Loucy (cell line): ENCODE results near the gene KLHDC9.

Experiments used
- H2AFZ ChIP-seq: fragments of 200-600 bp; sonication (generic); 2 replicates; pipeline ENCODE4 v1.6.0; 2016; ENCODE audit warnings: antibody characterized with exemption, mild to moderate bottlenecking, low read length, moderate library complexity
- H3F3A ChIP-seq: fragments of 200-600 bp; 2 replicates; pipeline ENCODE4 v1.6.0; 2016; ENCODE audit warnings: antibody characterized with exemption, low read depth, mild to moderate bottlenecking
- H3K27me3 ChIP-seq: fragments of 200-600 bp; sonication (generic); 2 replicates; pipeline ENCODE4 v1.6.1; 2014; ENCODE audit warnings: low read length, mild to moderate bottlenecking; ENCODE audit not compliant: insufficient read depth, poor library complexity, severe bottlenecking
- H3K36me3 ChIP-seq: fragments of 200-600 bp; sonication (generic); 2 replicates; pipeline ENCODE4 v1.6.1; 2016; ENCODE audit warnings: low read length; ENCODE audit not compliant: insufficient read depth
- H3K4me1 ChIP-seq: fragments of 200-600 bp; sonication (generic); 2 replicates; pipeline ENCODE4 v1.5.1; 2014; ENCODE audit warnings: low read length, mild to moderate bottlenecking; ENCODE audit not compliant: insufficient read depth, poor library complexity, severe bottlenecking
- H3K4me2 ChIP-seq: fragments of 200-600 bp; sonication (generic); 2 replicates; pipeline ENCODE4 v1.6.0; 2014; ENCODE audit warnings: antibody characterized with exemption, low read length, low read depth, mild to moderate bottlenecking; ENCODE audit not compliant: poor library complexity, severe bottlenecking
- H3K4me3 ChIP-seq: fragments of 200-600 bp; sonication (generic); 2 replicates; pipeline ENCODE4 v1.5.1; 2014; ENCODE audit warnings: low read length, mild to moderate bottlenecking, mixed read lengths; ENCODE audit not compliant: poor library complexity, severe bottlenecking
- H3K79me2 ChIP-seq: fragments of 200-600 bp; sonication (generic); 2 replicates; pipeline ENCODE4 v1.6.1; 2014; ENCODE audit warnings: low read length; ENCODE audit not compliant: insufficient read depth
- H3K9ac ChIP-seq: fragments of 200-600 bp; sonication (generic); 2 replicates; pipeline ENCODE4 v1.6.0; 2014; ENCODE audit warnings: mild to moderate bottlenecking, low read depth, low read length, moderate library complexity; ENCODE audit not compliant: poor library complexity, severe bottlenecking
- H3K9me2 ChIP-seq: fragments of 200-600 bp; sonication (generic); replicated peaks from 2 replicates; pipeline ENCODE4 v1.6.1; 2016; ENCODE audit warnings: low read depth, low read length, mixed read lengths
- H3K9me3 ChIP-seq: fragments of 200-600 bp; sonication (generic); 2 replicates; pipeline ENCODE4 v1.6.1; 2014; ENCODE audit warnings: mild to moderate bottlenecking, antibody characterized with exemption, low read length, low read depth; ENCODE audit not compliant: insufficient read depth
- H4K20me1 ChIP-seq: fragments of 200-600 bp; sonication (generic); 2 replicates; pipeline ENCODE4 v1.6.0; 2014; ENCODE audit warnings: antibody characterized with exemption, low read length, mild to moderate bottlenecking; ENCODE audit not compliant: insufficient read depth, poor library complexity, severe bottlenecking
- EZH2phosphoT487 ChIP-seq: fragments of 200-600 bp; IDR thresholded peaks from 2 replicates; pipeline ENCODE4 v1.6.1; 2018; ENCODE audit warnings: antibody characterized with exemption, mild to moderate bottlenecking, moderate library complexity, borderline replicate concordance
- TF ChIP-seq, protein P1 (sequence below): fragments of 200-600 bp; sonication (generic); conservative IDR thresholded peaks from 2 replicates; pipeline ENCODE4 v1.5.1; 2014; ENCODE audit warnings: mild to moderate bottlenecking, antibody characterized with exemption, low read length

Gene KLHDC9

GRCh38 chr1:161052899-161053298, 45.3 kb upstream of the KLHDC9 start:
- H3K79me2 ChIP-seq, result peaks cover 12% of the 10 kb centered on the region; the same call in 1 of the 2 replicates
- H3K4me2 ChIP-seq, result no peak overlapping the region
- H3K9me3 ChIP-seq, result no peaks in the 10 kb centered on the region
- H3K36me3 ChIP-seq, result peaks cover 79% of the 10 kb centered on the region; the same call in 1 of the 2 replicates
- no peaks in the 10 kb centered on the region for H3K4me1 ChIP-seq
- H3K9ac ChIP-seq, result no peak overlapping the region
- H2AFZ ChIP-seq, result no peak overlapping the region
- no peak for TF ChIP-seq EZH2phosphoT487
- TF ChIP-seq, protein P1, sequence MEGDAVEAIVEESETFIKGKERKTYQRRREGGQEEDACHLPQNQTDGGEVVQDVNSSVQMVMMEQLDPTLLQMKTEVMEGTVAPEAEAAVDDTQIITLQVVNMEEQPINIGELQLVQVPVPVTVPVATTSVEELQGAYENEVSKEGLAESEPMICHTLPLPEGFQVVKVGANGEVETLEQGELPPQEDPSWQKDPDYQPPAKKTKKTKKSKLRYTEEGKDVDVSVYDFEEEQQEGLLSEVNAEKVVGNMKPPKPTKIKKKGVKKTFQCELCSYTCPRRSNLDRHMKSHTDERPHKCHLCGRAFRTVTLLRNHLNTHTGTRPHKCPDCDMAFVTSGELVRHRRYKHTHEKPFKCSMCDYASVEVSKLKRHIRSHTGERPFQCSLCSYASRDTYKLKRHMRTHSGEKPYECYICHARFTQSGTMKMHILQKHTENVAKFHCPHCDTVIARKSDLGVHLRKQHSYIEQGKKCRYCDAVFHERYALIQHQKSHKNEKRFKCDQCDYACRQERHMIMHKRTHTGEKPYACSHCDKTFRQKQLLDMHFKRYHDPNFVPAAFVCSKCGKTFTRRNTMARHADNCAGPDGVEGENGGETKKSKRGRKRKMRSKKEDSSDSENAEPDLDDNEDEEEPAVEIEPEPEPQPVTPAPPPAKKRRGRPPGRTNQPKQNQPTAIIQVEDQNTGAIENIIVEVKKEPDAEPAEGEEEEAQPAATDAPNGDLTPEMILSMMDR, result no peak
- H4K20me1 ChIP-seq, result peaks cover 11% of the 10 kb centered on the region
- no peaks in the 10 kb centered on the region for H3K9me2 ChIP-seq
- H3K27me3 ChIP-seq, result no peaks in the 10 kb centered on the region
- H3K4me3 ChIP-seq, result no peak overlapping the region
- no peaks in the 10 kb centered on the region for H3F3A ChIP-seq

- no peak overlapping the region for H3K9ac ChIP-seq
- H3K9me2 ChIP-seq, result no peaks in the 10 kb centered on the region
- no peaks in the 10 kb centered on the region for H3F3A ChIP-seq
Observed at GRCh38 chr1:161054232-161054631, 43.9 kb upstream of the KLHDC9 start.

DNA sequence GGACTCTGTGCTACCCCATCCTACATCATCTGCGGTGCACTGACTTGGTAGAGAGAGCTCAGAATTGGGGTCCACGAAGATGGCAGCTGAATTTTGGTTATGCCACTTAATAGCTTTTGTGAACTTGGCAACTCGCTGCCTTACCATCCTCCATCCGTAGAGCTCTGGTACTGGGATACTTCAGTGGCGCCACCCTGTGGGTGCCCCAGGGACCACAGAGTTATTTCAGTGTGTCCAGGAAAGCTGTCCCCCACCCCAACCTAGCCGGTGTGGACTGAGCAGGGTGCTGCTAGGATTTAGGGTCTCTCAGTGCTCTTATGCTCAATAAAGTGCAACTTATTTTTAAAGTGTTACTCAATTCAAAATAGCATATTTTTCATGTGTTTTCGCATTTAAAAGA, 43.4 kb upstream of the KLHDC9 start:
- TF ChIP-seq, protein P1, result peak; percentile 76
- no peak for TF ChIP-seq EZH2phosphoT487
- no peak overlapping the region for H3K4me3 ChIP-seq
- H3K27me3 ChIP-seq, result no peaks in the 10 kb centered on the region
- peaks cover 19% of the 10 kb centered on the region; the same call in 1 of the 2 replicates for H3K79me2 ChIP-seq
- H3K9me3 ChIP-seq, result no peaks in the 10 kb centered on the region
- no peak overlapping the region for H3K4me2 ChIP-seq
- peaks cover 75% of the 10 kb centered on the region; the same call in 1 of the 2 replicates for H3K36me3 ChIP-seq
- H3K4me1 ChIP-seq, result no peaks in the 10 kb centered on the region
- no peaks in the 10 kb centered on the region for H3K9me2 ChIP-seq
- H2AFZ ChIP-seq, result no peak overlapping the region
- H3F3A ChIP-seq, result no peaks in the 10 kb centered on the region
- no peak overlapping the region for H3K9ac ChIP-seq
- H4K20me1 ChIP-seq, result peaks cover 17% of the 10 kb centered on the region

More at GRCh38 chr1:161054232-161054631, 43.9 kb upstream of the KLHDC9 start:
- Histone ChIP-seq H2AFZ (no peak overlapping the region), H3K79me2 (peaks cover 13% of the 10 kb centered on the region; the same call in 1 of the 2 replicates), H3K27me3 (no peaks in the 10 kb centered on the region), H4K20me1 (peaks cover 11% of the 10 kb centered on the region), H3K4me3 (no peak overlapping the region), H3K36me3 (peaks cover 75% of the 10 kb centered on the region; the same call in 1 of the 2 replicates), H3K4me2 (no peak overlapping the region), H3K4me1 (no peaks in the 10 kb centered on the region), H3K9me3 (no peaks in the 10 kb centered on the region)
- TF ChIP-seq EZH2phosphoT487, result no peak
- TF ChIP-seq, protein P1, result no peak
